DND-41 (cell line): ENCODE measurements around the gene EPB41L4B.

ENCODE experiments used
- ATAC-seq: fragments of 200-7000 bp; cut with Tn5 transposase; 3 replicates; pipeline ENCODE4 v1.9.1; 2021; ENCODE audit warnings: low read depth; ENCODE audit not compliant: insufficient read depth
- DNase-seq: peaks from one replicate; pipeline ENCODE4 v3.0.0-alpha.2; 2020
- H2AFZ ChIP-seq: 2 replicates; pipeline ENCODE4 v1.6.0; 2012; ENCODE audit warnings: low read depth, low read length
- H3K27ac ChIP-seq: 2 replicates; pipeline ENCODE4 v1.5.1; 2012; ENCODE audit warnings: low read length, inconsistent platforms
- H3K27me3 ChIP-seq: fragments of 200-600 bp; sonication (generic); 2 replicates; pipeline ENCODE4 v1.6.0; 2012; ENCODE audit warnings: low read length, mild to moderate bottlenecking, inconsistent platforms; ENCODE audit not compliant: insufficient read depth, poor library complexity
- H3K36me3 ChIP-seq: 2 replicates; pipeline ENCODE4 v1.5.1; 2012; ENCODE audit warnings: low read length, inconsistent platforms; ENCODE audit not compliant: insufficient read depth
- H3K4me1 ChIP-seq: 2 replicates; pipeline ENCODE4 v1.5.1; 2012; ENCODE audit warnings: mild to moderate bottlenecking, low read length; ENCODE audit not compliant: insufficient read depth
- H3K4me2 ChIP-seq: 2 replicates; pipeline ENCODE4 v1.6.0; 2012; ENCODE audit warnings: mild to moderate bottlenecking, moderate library complexity, low read length, inconsistent platforms; ENCODE audit not compliant: insufficient read depth
- H3K4me3 ChIP-seq, 2 experiments: fragments of 200-600 bp in 1 of 2; shearing (Covaris generic) in 1 of 2; 2 replicates each; pipeline ENCODE4 v1.5.1; 2012 to 2016; ENCODE audit warnings: inconsistent platforms in 2 of 2, low read length in 2 of 2, mild to moderate bottlenecking in 2 of 2, low read depth in 1 of 2, moderate library complexity in 1 of 2
- H3K79me2 ChIP-seq: 2 replicates; pipeline ENCODE4 v1.6.0; 2012; ENCODE audit warnings: low read length, inconsistent platforms; ENCODE audit not compliant: insufficient read depth
- H3K9ac ChIP-seq: 2 replicates; pipeline ENCODE4 v1.6.0; 2012; ENCODE audit warnings: low read depth, mild to moderate bottlenecking, inconsistent platforms, low read length, moderate library complexity
- H3K9me3 ChIP-seq: 2 replicates; pipeline ENCODE4 v1.5.1; 2012; ENCODE audit warnings: low read length, moderate library complexity, mild to moderate bottlenecking, inconsistent platforms; ENCODE audit not compliant: insufficient read depth, severe bottlenecking
- H4K20me1 ChIP-seq: 2 replicates; pipeline ENCODE4 v1.6.0; 2012; ENCODE audit warnings: low read length; ENCODE audit not compliant: insufficient read depth
- EZH2 ChIP-seq: IDR thresholded peaks from 3 replicates; pipeline ENCODE4 v1.6.1; 2012; ENCODE audit warnings: borderline replicate concordance, low read depth, mild to moderate bottlenecking, moderate library complexity, low read length, inconsistent platforms; ENCODE audit not compliant: severe bottlenecking
- TF ChIP-seq, protein P1 (sequence below): IDR thresholded peaks from 2 replicates; pipeline ENCODE4 v1.5.1; 2012; ENCODE audit warnings: borderline replicate concordance, low read length, moderate library complexity, mild to moderate bottlenecking; ENCODE audit not compliant: poor library complexity, severe bottlenecking; ENCODE audit errors: extremely low read depth

EPB41L4B gene

GRCh38 chr9:109149089-109149488, 171.8 kb downstream of the EPB41L4B start:
- no peaks in the 10 kb centered on the region for H3K36me3 ChIP-seq
- no peaks in the 10 kb centered on the region for H3K4me1 ChIP-seq
- H4K20me1 ChIP-seq = no peaks in the 10 kb centered on the region
- peaks cover 11% of the 10 kb centered on the region for H3K9me3 ChIP-seq
- no peak overlapping the region for H3K4me2 ChIP-seq
- no peaks in the 10 kb centered on the region for H3K79me2 ChIP-seq
- TF ChIP-seq, protein P1, sequence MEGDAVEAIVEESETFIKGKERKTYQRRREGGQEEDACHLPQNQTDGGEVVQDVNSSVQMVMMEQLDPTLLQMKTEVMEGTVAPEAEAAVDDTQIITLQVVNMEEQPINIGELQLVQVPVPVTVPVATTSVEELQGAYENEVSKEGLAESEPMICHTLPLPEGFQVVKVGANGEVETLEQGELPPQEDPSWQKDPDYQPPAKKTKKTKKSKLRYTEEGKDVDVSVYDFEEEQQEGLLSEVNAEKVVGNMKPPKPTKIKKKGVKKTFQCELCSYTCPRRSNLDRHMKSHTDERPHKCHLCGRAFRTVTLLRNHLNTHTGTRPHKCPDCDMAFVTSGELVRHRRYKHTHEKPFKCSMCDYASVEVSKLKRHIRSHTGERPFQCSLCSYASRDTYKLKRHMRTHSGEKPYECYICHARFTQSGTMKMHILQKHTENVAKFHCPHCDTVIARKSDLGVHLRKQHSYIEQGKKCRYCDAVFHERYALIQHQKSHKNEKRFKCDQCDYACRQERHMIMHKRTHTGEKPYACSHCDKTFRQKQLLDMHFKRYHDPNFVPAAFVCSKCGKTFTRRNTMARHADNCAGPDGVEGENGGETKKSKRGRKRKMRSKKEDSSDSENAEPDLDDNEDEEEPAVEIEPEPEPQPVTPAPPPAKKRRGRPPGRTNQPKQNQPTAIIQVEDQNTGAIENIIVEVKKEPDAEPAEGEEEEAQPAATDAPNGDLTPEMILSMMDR = no peak
- TF ChIP-seq EZH2 = no peak
- no peak overlapping the region for H3K27ac ChIP-seq
- H3K27me3 ChIP-seq = no peaks in the 10 kb centered on the region
- H3K9ac ChIP-seq = no peak overlapping the region
- DNase-seq (no peak), ATAC-seq (no peak)
- H3K4me3 ChIP-seq = no peak overlapping the region
- H2AFZ ChIP-seq = no peak overlapping the region

DNA sequence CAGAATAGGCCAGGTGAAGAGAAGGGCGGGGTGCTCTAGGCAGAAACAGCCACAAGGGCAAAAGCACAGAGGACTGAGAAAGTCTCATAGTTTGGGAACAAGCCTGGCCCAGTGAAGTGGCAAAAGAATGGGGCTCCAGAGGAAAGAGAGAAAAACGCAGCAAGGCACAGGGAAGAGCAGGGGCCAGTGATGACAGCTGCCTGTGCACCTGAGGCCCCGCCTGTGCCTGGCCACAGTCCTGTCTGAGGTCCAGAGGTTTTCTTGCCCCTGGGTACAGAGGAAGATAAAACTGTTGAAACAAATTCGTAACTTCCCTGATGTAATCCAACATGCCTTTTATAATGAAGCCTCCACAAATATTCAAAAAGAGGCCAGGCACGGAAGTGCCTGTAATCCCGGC, 175.8 kb downstream of the EPB41L4B start:
- no peak for DNase-seq
- Histone ChIP-seq H4K20me1 (no peaks in the 10 kb centered on the region), H3K27me3 (no peaks in the 10 kb centered on the region), H3K4me1 (no peaks in the 10 kb centered on the region), H3K79me2 (no peaks in the 10 kb centered on the region), H2AFZ (no peak overlapping the region), H3K4me3 (no peak overlapping the region), H3K36me3 (no peaks in the 10 kb centered on the region), H3K9me3 (no peaks in the 10 kb centered on the region), H3K9ac (no peak overlapping the region), H3K4me2 (no peak overlapping the region), H3K27ac (no peak overlapping the region)
- TF ChIP-seq EZH2 = no peak
- TF ChIP-seq, protein P1 = no peak
- no peak for ATAC-seq

- no peak overlapping the region for H3K4me3 ChIP-seq
- H3K27ac ChIP-seq = no peak overlapping the region
- no peaks in the 10 kb centered on the region for H4K20me1 ChIP-seq
- no peaks in the 10 kb centered on the region for H3K36me3 ChIP-seq
- DNase-seq (peak; percentile 32), ATAC-seq (peak; percentile 84)
- H3K4me2 ChIP-seq = no peak overlapping the region
- H3K79me2 ChIP-seq = no peaks in the 10 kb centered on the region
- TF ChIP-seq EZH2 = no peak
- TF ChIP-seq, protein P1 = peak; percentile 54
- H3K9ac ChIP-seq = no peak overlapping the region
- no peaks in the 10 kb centered on the region for H3K9me3 ChIP-seq
- H3K27me3 ChIP-seq = no peaks in the 10 kb centered on the region
- no peak overlapping the region for H2AFZ ChIP-seq
- H3K4me1 ChIP-seq = no peaks in the 10 kb centered on the region
Observed at GRCh38 chr9:109143881-109144562, 176.8 kb downstream of the EPB41L4B start.

- H3K4me1 ChIP-seq = no peaks in the 10 kb centered on the region
- H3K4me3 ChIP-seq = no peak overlapping the region
- ATAC-seq = no peak
- DNase-seq = no peak
- no peaks in the 10 kb centered on the region for H4K20me1 ChIP-seq
- H3K27ac ChIP-seq = no peak overlapping the region
- H3K79me2 ChIP-seq = no peaks in the 10 kb centered on the region
- H3K9ac ChIP-seq = no peak overlapping the region
- H3K4me2 ChIP-seq = no peak overlapping the region
- H3K36me3 ChIP-seq = no peaks in the 10 kb centered on the region
- H3K27me3 ChIP-seq = no peaks in the 10 kb centered on the region
- TF ChIP-seq, protein P1 = no peak
- no peak for TF ChIP-seq EZH2
- H2AFZ ChIP-seq = no peak overlapping the region
- H3K9me3 ChIP-seq = no peaks in the 10 kb centered on the region
Observed at GRCh38 chr9:109141375-109141774, 179.5 kb downstream of the EPB41L4B start.
